Measurements from ENCODE around the gene SLAMF9.

The SLAMF9 gene

GRCh38 chr1:159946242-159947187 lies 7.5 kb downstream of the SLAMF9 start:
- H3K4me3 ChIP-seq (ENCODE audit: low read length), result no peak overlapping the region
- TF ChIP-seq ZNF274 (IDR thresholded peaks at IDR 0.05; ENCODE audit: low read depth, low read length), result no peak

- TF ChIP-seq ZNF274 (IDR thresholded peaks at IDR 0.05; ENCODE audit: low read depth, low read length), result no peak
- no peak within 1 kb of the TSS for H3K4me3 ChIP-seq (ENCODE audit: low read length)
Observed at GRCh38 chr1:159945483-159946241, 8.4 kb downstream of the SLAMF9 start, which contains the start of gene IGSF9. Gene IGSF9 (minus strand): TSS chr1:159945613. CDS start chr1:159943454, 2,159 bp downstream.

GRCh38 chr1:159944623-159945455 lies 9.2 kb downstream of the SLAMF9 start:
- H3K4me3 ChIP-seq (ENCODE audit: low read length), result no peak overlapping the region

GRCh38 chr1:159943908-159944622 lies 10.0 kb downstream of the SLAMF9 start:
- H3K4me3 ChIP-seq (ENCODE audit: low read length), result no peak overlapping the region

More at GRCh38 chr1:159944623-159945455, 9.2 kb downstream of the SLAMF9 start:
- no peak for TF ChIP-seq ZNF274 (IDR thresholded peaks at IDR 0.05; ENCODE audit: low read depth, low read length)

GRCh38 chr1:159943278-159943640 lies 10.8 kb downstream of the SLAMF9 start:
- TF ChIP-seq ZNF274 (IDR thresholded peaks at IDR 0.05; ENCODE audit: low read depth, low read length), result no peak
- H3K4me3 ChIP-seq (ENCODE audit: low read length), result no peak overlapping the region

More at GRCh38 chr1:159943908-159944622, 10.0 kb downstream of the SLAMF9 start:
- no peak for TF ChIP-seq ZNF274 (IDR thresholded peaks at IDR 0.05; ENCODE audit: low read depth, low read length)

GRCh38 chr1:159942632-159943277 lies 11.3 kb downstream of the SLAMF9 start:
- no peak for TF ChIP-seq ZNF274 (IDR thresholded peaks at IDR 0.05; ENCODE audit: low read depth, low read length)
- no peak overlapping the region for H3K4me3 ChIP-seq (ENCODE audit: low read length)

- no peak overlapping the region for H3K4me3 ChIP-seq (ENCODE audit: low read length)
- no peak for TF ChIP-seq ZNF274 (IDR thresholded peaks at IDR 0.05; ENCODE audit: low read depth, low read length)
Observed at GRCh38 chr1:159941591-159942560, 12.2 kb downstream of the SLAMF9 start.

GRCh38 chr1:159941141-159941540 lies 12.9 kb downstream of the SLAMF9 start:
- H3K4me3 ChIP-seq (ENCODE audit: low read length), result no peak overlapping the region
- TF ChIP-seq ZNF274 (IDR thresholded peaks at IDR 0.05; ENCODE audit: low read depth, low read length), result no peak

GRCh38 chr1:159940006-159940620 lies 13.9 kb downstream of the SLAMF9 start:
- H3K4me3 ChIP-seq (ENCODE audit: low read length), result no peak overlapping the region
- TF ChIP-seq ZNF274 (IDR thresholded peaks at IDR 0.05; ENCODE audit: low read depth, low read length), result no peak

- TF ChIP-seq ZNF274 (IDR thresholded peaks at IDR 0.05; ENCODE audit: low read depth, low read length), result no peak
- H3K4me3 ChIP-seq (ENCODE audit: low read length), result no peak overlapping the region
Observed at GRCh38 chr1:159939678-159940002, 14.4 kb downstream of the SLAMF9 start.

- H3K4me3 ChIP-seq (ENCODE audit: low read length), result no peak overlapping the region
- no peak for TF ChIP-seq ZNF274 (IDR thresholded peaks at IDR 0.05; ENCODE audit: low read depth, low read length)
Observed at GRCh38 chr1:159938905-159939677, 14.9 kb downstream of the SLAMF9 start.

Measured in GM08714 (cell line).